Pancreas (tissue), 10 donors: ENCODE results near the gene LCN1. TPM values are rescaled to one million over a fixed set of nuclear protein-coding genes. Genes with fewer than 3 reads are reported as not detected.
"Not testable (repeated sequence)": the region's sequence is repeated elsewhere in the genome, so short reads cannot be mapped to it uniquely, and the experiment has no call there.

Experiments
- ATAC-seq, 4 donors: fragments of 200-7000 bp; cut with Tn5 transposase; one replicate each; pipeline versions ENCODE4 v1.8.0 to v1.9.1; 2020; ENCODE audit warnings: mild to moderate bottlenecking in 4 of 4, moderate library complexity in 4 of 4
- DNase-seq, 6 donors: peaks; one replicate each; pipeline ENCODE4 v3.0.0-alpha.2; 2020
- FAIRE-seq: peaks from 2 replicates; lab custom pipeline; 2012; peaks lifted over from hg19 to GRCh38; lab: Jason Lieb, UNC
- H3K27ac ChIP-seq, 4 donors: fragments of 200-600 bp; sonication (generic); 1 replicate in 3 of 4; 2 replicates in 1 of 4; pipeline versions ENCODE4 v1.5.0 to v1.8.0; 2020
- H3K27me3 ChIP-seq, 4 donors: fragments of 200-600 bp; one replicate each; pipeline ENCODE4 v1.8.0; 2021
- H3K36me3 ChIP-seq, 3 donors: fragments of 200-600 bp; sonication (generic) in 1 of 3; one replicate each; pipeline versions ENCODE4 v1.5.0 to v1.8.0; 2020 to 2021
- H3K4me1 ChIP-seq, 3 donors: fragments of 200-600 bp; one replicate each; pipeline ENCODE4 v1.8.0; 2021
- H3K4me3 ChIP-seq, 4 donors: fragments of 200-600 bp; sonication (generic) in 2 of 4; one replicate each; pipeline versions ENCODE4 v1.5.0 to v1.8.0; 2020 to 2021
- H3K9me3 ChIP-seq, 4 donors: fragments of 200-600 bp; one replicate each; pipeline ENCODE4 v1.8.0; 2021
- CTCF ChIP-seq, 4 donors: fragments of 200-600 bp; sonication (generic) in 3 of 4; IDR thresholded peaks; one replicate each; pipeline versions ENCODE4 v1.5.0 to v1.8.0; 2021; ENCODE audit warnings: antibody characterized with exemption in 4 of 4
- WGBS, 2 donors: extraction: QIAGEN DNeasy Blood & Tissue Kit; methylation state at CpG; one replicate each; pipeline ENCODE4 v1.1.7; 2013; 5-methylcytosine and 5-hydroxymethylcytosine counted together
- intact Hi-C, 3 donors: fragments of 100-400 bp; cut with DNase I; formaldehyde crosslinking; loops; one replicate each; pipeline versions ENCODE4 v1.11.1 to v1.14.2; 2022
- polyA plus RNA-seq, 2 donors: library from polyadenylated mRNA; stranded (reverse); fragments of 200-250 nt; gene quantifications; one replicate each; pipeline ENCODE4 v1.2.3, GENCODE V29; 2013
- total RNA-seq, 6 donors: library from RNA; stranded (reverse); fragmentation: NEBNext Ultra II Directional in 4 of 6; extraction: Animal tissue kit (Norgen Biotek cat#: 25700) in 4 of 6; gene quantifications; one replicate each; pipeline versions ENCODE4 v1.2.1 to v1.2.4, GENCODE V29; 2021 to 2023
- donor health status: healthy with polysubstance abuse.
- donor health status: DM: no; HTN: no; CAD: no; lungs with moderate emphysema.
- donor health status: DM: no; HTN: no; CAD: no.
- donor health status: control.
- donor health status: control.
- donor health status: Bipolar disorder and iron deficiency.
- donor health status: DM: yes; HTN: yes; CAD: no.
- donor health status: DM: no; HTN: no; CAD: no.
- donor health status: DM: no; HTN: no; CAD: no.
- donor health status: DM: yes; HTN: yes; CAD: no.

The LCN1 gene
- total and polyA plus RNA-seq, 8 donors, result not detected

DNA sequence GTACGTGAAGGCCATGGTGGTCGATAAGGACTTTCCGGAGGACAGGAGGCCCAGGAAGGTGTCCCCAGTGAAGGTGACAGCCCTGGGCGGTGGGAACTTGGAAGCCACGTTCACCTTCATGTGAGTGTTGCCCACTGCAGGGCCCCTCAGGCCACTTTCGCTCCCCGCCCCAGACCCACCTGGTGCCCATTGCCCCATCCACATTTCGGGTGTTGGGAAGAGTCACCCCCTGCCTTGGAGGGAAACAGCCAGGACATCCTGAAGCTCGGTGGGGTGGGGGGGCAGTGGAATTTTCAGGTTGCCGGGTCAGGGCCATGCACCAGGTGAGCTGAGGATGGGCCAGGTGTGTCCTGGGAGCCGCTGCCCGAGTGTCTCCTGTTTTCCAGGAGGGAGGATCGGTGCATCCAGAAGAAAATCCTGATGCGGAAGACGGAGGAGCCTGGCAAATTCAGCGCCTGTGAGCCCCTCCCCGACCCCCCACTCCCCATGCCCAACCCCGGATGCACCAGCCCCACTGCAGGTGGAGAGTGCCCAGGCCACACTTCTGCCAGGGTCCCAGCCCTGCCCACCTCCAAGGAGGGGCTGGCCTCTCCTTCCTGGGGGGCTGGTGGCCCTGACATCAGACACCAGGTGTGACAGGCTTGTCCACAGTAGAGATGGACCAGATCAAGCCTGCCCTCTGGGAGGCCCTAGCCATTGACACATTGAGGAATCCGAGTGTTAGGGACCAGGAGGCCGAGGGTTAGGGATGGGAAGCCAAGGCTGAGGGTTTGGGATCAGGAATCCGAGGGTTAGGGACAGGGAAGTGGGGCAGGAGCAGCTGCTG lies 25.8 kb downstream of the LCN1 start:
- intact Hi-C loops, H3K4me3 ChIP-seq, H3K4me1 ChIP-seq, H3K36me3 ChIP-seq, H3K9me3 ChIP-seq, H3K27ac ChIP-seq, DNase-seq, H3K27me3 ChIP-seq, FAIRE-seq, ATAC-seq: not testable (repeated sequence)
- 66 to 77% methylated on average over 18 to 20 of the region's 21 CpGs for WGBS, 2 donors

DNA sequence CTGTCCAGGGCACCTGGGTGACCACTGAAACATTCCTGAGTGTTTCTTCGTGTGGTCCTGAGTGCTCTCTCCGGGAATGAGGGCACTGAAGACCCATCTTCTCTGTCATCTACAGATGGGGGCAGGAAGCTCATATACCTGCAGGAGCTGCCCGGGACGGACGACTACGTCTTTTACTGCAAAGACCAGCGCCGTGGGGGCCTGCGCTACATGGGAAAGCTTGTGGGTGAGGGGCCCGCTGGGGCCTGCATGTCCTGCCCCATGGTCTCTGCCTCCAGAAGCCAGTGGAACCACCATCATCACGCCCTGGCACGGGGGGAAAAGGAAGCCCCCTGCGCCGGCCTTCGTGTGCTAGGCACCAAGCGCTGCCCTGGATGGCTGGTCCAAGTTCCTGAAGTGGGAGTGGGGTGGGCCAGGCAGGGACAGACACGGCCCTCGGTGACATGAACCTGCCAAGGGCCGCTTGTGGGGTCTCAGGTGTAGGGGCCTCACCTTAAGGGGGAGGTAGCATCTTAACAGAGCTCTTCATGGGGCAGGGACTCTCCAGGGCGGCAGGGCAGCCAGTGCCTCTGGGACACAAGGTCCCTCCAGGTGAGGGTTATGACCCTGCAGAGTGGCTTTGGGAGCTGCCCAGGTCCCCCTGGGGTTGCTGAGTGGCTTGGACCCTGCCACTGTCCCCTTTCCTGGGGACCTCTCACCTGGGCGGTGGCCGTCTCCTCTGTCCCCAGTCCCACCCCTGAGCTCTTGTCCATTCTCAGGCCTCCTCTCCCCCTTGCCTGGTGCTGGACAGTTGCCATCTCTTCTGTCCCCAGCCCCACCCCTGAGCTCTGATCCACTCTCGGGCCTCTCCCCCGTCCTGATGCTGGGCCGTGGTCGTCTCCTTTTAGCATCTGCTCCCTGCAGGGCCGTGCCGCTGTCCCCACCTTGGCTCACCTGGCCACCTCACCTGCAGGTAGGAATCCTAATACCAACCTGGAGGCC lies 26.8 kb downstream of the LCN1 start:
- WGBS, 2 donors, result 56 to 77% methylated on average over 28 of the region's 28 CpGs
- ATAC-seq (no peak), FAIRE-seq (no peak)

GRCh38 chr9:135549478-135550343 lies 28.5 kb downstream of the LCN1 start:
- not testable (repeated sequence) for DNase-seq, H3K36me3 ChIP-seq, FAIRE-seq, H3K4me1 ChIP-seq, H3K4me3 ChIP-seq, H3K9me3 ChIP-seq, ATAC-seq, H3K27ac ChIP-seq, H3K27me3 ChIP-seq
- 59 to 69% methylated on average over 22 to 28 of the region's 28 CpGs for WGBS, 2 donors
- intact Hi-C loops, result loop anchor here in 1 of 3 donors (10.0 kb wide), 1 partner anchor 65 kb away; a partner anchor contains a TSS

More for the DNA sequence above, 26.8 kb downstream of the LCN1 start:
- H3K27me3 ChIP-seq, result no peaks in the 10 kb centered on the region
- no peak overlapping the region for H3K27ac ChIP-seq
- no peaks in the 10 kb centered on the region for H3K36me3 ChIP-seq
- no peaks in the 10 kb centered on the region for H3K9me3 ChIP-seq
- H3K4me3 ChIP-seq, result no peak overlapping the region
- no peak for DNase-seq
- intact Hi-C loops, result no loop called here
- no peak for TF ChIP-seq CTCF (IDR thresholded peaks at IDR 0.05)
- H3K4me1 ChIP-seq, result no peaks in the 10 kb centered on the region

DNA sequence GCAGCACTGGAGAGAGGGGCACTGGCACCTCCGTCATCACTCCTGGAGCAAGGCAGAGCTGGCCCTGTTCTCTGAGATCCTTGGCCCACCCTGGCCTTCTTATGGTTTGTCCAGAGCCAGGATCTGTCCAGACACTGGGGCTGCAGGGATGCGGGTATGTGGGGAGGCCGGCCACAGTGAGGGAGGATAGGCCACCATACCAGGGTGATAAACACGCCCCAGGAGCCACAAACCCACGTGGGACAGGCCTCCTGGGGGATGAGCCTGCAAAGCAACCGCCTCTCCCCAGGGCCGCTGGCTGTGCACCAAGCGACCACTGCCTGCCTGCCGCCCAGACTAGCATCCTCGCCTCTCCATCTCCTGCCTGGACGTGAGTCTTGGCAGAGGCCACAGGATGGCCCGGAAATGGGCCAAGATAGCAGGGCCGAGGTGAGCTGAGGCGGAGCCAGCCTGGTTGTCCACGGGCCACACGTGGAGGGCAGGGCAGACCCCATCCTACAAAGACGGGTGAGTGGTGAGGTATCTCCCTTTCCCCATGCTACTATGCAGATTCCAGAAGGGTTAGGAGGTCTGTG lies 29.2 kb downstream of the LCN1 start:
- Histone ChIP-seq H3K27ac (no peak overlapping the region), H3K36me3 (no peaks in the 10 kb centered on the region), H3K4me1 (no peaks in the 10 kb centered on the region), H3K4me3 (no peak overlapping the region), H3K27me3 (no peaks in the 10 kb centered on the region), H3K9me3 (no peaks in the 10 kb centered on the region)
- intact Hi-C loops, result loop anchor here in 1 of 3 donors (10.0 kb wide), 1 partner anchor 64 kb away; a partner anchor contains a TSS
- 56 to 66% methylated on average over 17 of the region's 17 CpGs for WGBS, 2 donors
- no peak for DNase-seq
- no peak for TF ChIP-seq CTCF (IDR thresholded peaks at IDR 0.05)
- no peak for ATAC-seq
- no peak for FAIRE-seq

DNA sequence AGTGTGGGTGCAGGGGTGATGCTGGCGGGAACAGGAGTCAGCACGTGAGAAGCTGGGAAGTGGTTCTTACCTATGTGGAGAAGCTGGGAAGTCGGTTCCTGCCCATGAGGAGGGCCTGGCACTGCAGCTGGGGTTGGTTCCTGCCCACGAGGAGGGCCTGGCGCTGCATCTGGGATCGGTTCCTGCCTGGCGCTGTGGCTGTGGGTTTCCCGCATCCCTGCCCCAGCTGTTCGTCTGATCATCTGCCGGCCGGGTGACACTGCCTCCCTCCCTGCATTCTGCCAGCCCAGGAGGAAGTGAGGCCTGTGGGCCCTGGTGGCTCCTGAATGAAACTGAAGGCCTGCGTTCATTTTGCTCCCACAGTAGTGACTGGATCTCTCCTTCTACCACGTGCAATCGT lies 29.8 kb downstream of the LCN1 start:
- TF ChIP-seq CTCF (IDR thresholded peaks at IDR 0.05), result no peak
- no peaks in the 10 kb centered on the region for H3K27me3 ChIP-seq
- no peaks in the 10 kb centered on the region for H3K9me3 ChIP-seq
- H3K36me3 ChIP-seq, result no peaks in the 10 kb centered on the region
- DNase-seq (no peak), FAIRE-seq (no peak), ATAC-seq (no peak)
- no peak overlapping the region for H3K27ac ChIP-seq
- intact Hi-C loops, result loop anchor here in 1 of 3 donors (10.0 kb wide), 1 partner anchor 64 kb away; a partner anchor contains a TSS
- no peak overlapping the region for H3K4me3 ChIP-seq
- no peaks in the 10 kb centered on the region for H3K4me1 ChIP-seq
- WGBS, 2 donors, result 51 to 62% methylated on average over 14 of the region's 14 CpGs
